Neural cell (in vitro differentiated cells): ENCODE data around the gene PEX11B. TPM values are rescaled to one million over a fixed set of nuclear protein-coding genes. Genes with fewer than 3 reads are reported as not detected.

Experiments used
- H2AFZ ChIP-seq: fragments of 200-600, 300-800 bp; sonication (generic), shearing (Covaris generic); 2 replicates; pipeline ENCODE4 v1.6.0; 2014; ENCODE audit warnings: low read depth, mild to moderate bottlenecking, antibody characterized with exemption, low read length, moderate library complexity
- H3F3A ChIP-seq: fragments of 200-600 bp; shearing (Covaris generic); 2 replicates; pipeline ENCODE4 v1.6.1; 2016; ENCODE audit warnings: mild to moderate bottlenecking, moderate library complexity, mixed read lengths, antibody characterized with exemption, low read length; ENCODE audit not compliant: insufficient read depth, poor library complexity, severe bottlenecking
- H3K27ac ChIP-seq: fragments of 200-600, 300-800 bp; sonication (generic), shearing (Covaris generic); 2 replicates; pipeline ENCODE4 v1.5.1; 2014; ENCODE audit warnings: mild to moderate bottlenecking, low read length, moderate library complexity
- H3K27me3 ChIP-seq: fragments of 300-800, 200-600 bp; sonication (generic), shearing (Covaris generic); 2 replicates; pipeline ENCODE4 v1.6.0; 2014; ENCODE audit warnings: mild to moderate bottlenecking, low read depth, low read length, moderate library complexity; ENCODE audit not compliant: insufficient read depth
- H3K36me3 ChIP-seq: fragments of 300-800, 200-600 bp; sonication (generic), shearing (Covaris generic); 2 replicates; pipeline ENCODE4 v1.5.1; 2014; ENCODE audit warnings: mild to moderate bottlenecking, antibody characterized with exemption, low read length, moderate library complexity; ENCODE audit not compliant: insufficient read depth
- H3K4me2 ChIP-seq: fragments of 300-800, 200-600 bp; sonication (generic), shearing (Covaris generic); 2 replicates; pipeline ENCODE4 v1.6.0; 2014; ENCODE audit warnings: mild to moderate bottlenecking, low read length
- H3K4me3 ChIP-seq: fragments of 300-800, 200-600 bp; sonication (generic), shearing (Covaris generic); 2 replicates; pipeline ENCODE4 v1.5.1; 2014; ENCODE audit warnings: mild to moderate bottlenecking, low read length, moderate library complexity
- H3K79me2 ChIP-seq: fragments of 200-600 bp; shearing (Covaris generic); replicated peaks from 2 replicates; pipeline ENCODE4 v1.6.0; 2014; ENCODE audit warnings: mild to moderate bottlenecking, low read length, moderate library complexity; ENCODE audit not compliant: insufficient read depth
- H3K9ac ChIP-seq: fragments of 300-800, 200-600 bp; sonication (generic), shearing (Covaris generic); 2 replicates; pipeline ENCODE4 v1.6.1; 2016; ENCODE audit warnings: mild to moderate bottlenecking, low read length, mixed read lengths
- H3K9me2 ChIP-seq: fragments of 200-600 bp; shearing (Covaris generic); 2 replicates; pipeline ENCODE4 v1.6.1; 2016; ENCODE audit warnings: mild to moderate bottlenecking, low read length, mixed read lengths; ENCODE audit not compliant: insufficient read depth
- H3K9me3 ChIP-seq: fragments of 200-600, 300-800 bp; sonication (generic), shearing (Covaris generic); 2 replicates; pipeline ENCODE4 v1.6.1; 2016; ENCODE audit warnings: mild to moderate bottlenecking, mixed run types, low read length, moderate library complexity, mixed read lengths
- H4K20me1 ChIP-seq: fragments of 200-600 bp; shearing (Covaris generic); 2 replicates; pipeline ENCODE4 v1.6.1; 2016; ENCODE audit warnings: mild to moderate bottlenecking, mixed run types; ENCODE audit not compliant: insufficient read depth
- CTCF ChIP-seq: fragments of 450-650 bp; IDR thresholded peaks from 2 replicates; pipeline ENCODE4 v1.5.1; 2014; ENCODE audit warnings: antibody characterized with exemption, mild to moderate bottlenecking, moderate library complexity; ENCODE audit not compliant: poor library complexity, severe bottlenecking
- EP300 ChIP-seq: fragments of 450-650 bp; conservative IDR thresholded peaks from 2 replicates; pipeline ENCODE4 v1.6.1; 2014; ENCODE audit warnings: antibody characterized with exemption, mild to moderate bottlenecking, moderate library complexity; ENCODE audit not compliant: poor library complexity, severe bottlenecking
- EZH2 ChIP-seq: fragments of 200-600, 300-800 bp; shearing (Covaris generic), sonication (generic); IDR thresholded peaks from 2 replicates; pipeline ENCODE4 v1.6.1; 2014; ENCODE audit warnings: antibody characterized with exemption, low read length, borderline replicate concordance, mild to moderate bottlenecking; ENCODE audit not compliant: insufficient read depth, poor library complexity, severe bottlenecking
- MXI1 ChIP-seq: fragments of 450-650 bp; conservative IDR thresholded peaks from 2 replicates; pipeline ENCODE4 v1.6.1; 2014; ENCODE audit warnings: antibody characterized with exemption, mild to moderate bottlenecking; ENCODE audit not compliant: poor library complexity, severe bottlenecking
- POLR2AphosphoS5 ChIP-seq: IDR thresholded peaks from 2 replicates; pipeline ENCODE4 v1.6.1; 2012
- RAD21 ChIP-seq: fragments of 450-650 bp; conservative IDR thresholded peaks from 2 replicates; pipeline ENCODE4 v1.6.1; 2014; ENCODE audit warnings: antibody characterized with exemption, mild to moderate bottlenecking, moderate library complexity
- SMC3 ChIP-seq: fragments of 450-650 bp; conservative IDR thresholded peaks from 2 replicates; pipeline ENCODE4 v1.6.1; 2014; ENCODE audit warnings: antibody characterized with exemption, mild to moderate bottlenecking, moderate library complexity; ENCODE audit not compliant: poor library complexity
- TAF1 ChIP-seq: IDR thresholded peaks from 2 replicates; pipeline ENCODE4 v1.6.1; 2012; ENCODE audit warnings: low read depth
- polyA plus RNA-seq: library from polyadenylated mRNA; depleted of rRNA; stranded (reverse); fragments of >200 nt; gene quantifications from 2 replicates; pipeline ENCODE4 v1.2.3, GENCODE V29; 2014
- TF ChIP-seq, protein P1 (sequence below): IDR thresholded peaks from 2 replicates; pipeline ENCODE4 v1.6.1; 2012; ENCODE audit warnings: borderline replicate concordance

The PEX11B gene
- polyA plus RNA-seq, 1 donor from 2014 or later: 52.4 TPM

GRCh38 chr1:145884675-145885074 is 33.8 kb downstream of the PEX11B start:
- H3K36me3 ChIP-seq: no peaks in the 10 kb centered on the region
- no peak for TF ChIP-seq MXI1
- H3F3A ChIP-seq: no peaks in the 10 kb centered on the region
- peaks cover 22% of the 10 kb centered on the region for H3K27me3 ChIP-seq
- H4K20me1 ChIP-seq: no peaks in the 10 kb centered on the region
- no peaks in the 10 kb centered on the region for H3K79me2 ChIP-seq
- no peak overlapping the region for H3K4me2 ChIP-seq
- no peak overlapping the region for H3K27ac ChIP-seq
- H3K9me2 ChIP-seq: no peaks in the 10 kb centered on the region
- no peak overlapping the region for H2AFZ ChIP-seq
- H3K9me3 ChIP-seq: no peaks in the 10 kb centered on the region
- no peak overlapping the region for H3K4me3 ChIP-seq
- H3K9ac ChIP-seq: no peak overlapping the region

DNA sequence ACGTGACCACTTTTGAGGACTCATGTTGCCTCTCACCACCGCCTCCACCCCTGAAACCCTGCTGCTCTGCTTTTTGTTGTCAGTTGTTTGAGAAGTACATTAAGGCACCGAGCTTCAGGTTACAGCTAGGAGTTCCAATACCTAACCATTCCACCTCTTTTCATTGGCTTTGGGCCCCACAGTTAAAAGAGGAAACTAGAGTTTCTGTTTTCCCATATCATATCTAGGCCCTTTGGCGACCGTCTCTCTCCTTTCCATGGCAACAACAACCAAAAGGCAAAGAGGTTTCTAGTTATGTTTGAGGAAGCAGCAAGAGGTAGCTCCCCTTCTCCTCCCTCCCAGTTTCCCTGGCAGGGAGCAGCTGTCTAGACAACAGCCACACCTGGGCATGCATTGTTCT is 38.7 kb downstream of the PEX11B start:
- H3K27me3 ChIP-seq: peaks cover 11% of the 10 kb centered on the region

GRCh38 chr1:145878724-145879123 is 39.8 kb downstream of the PEX11B start:
- no peaks in the 10 kb centered on the region for H3K9me2 ChIP-seq
- peaks cover 4% of the 10 kb centered on the region for H3K27me3 ChIP-seq
- no peaks in the 10 kb centered on the region for H4K20me1 ChIP-seq
- H3K9ac ChIP-seq: no peak overlapping the region
- no peak overlapping the region for H3K27ac ChIP-seq
- no peaks in the 10 kb centered on the region for H3K36me3 ChIP-seq
- H3K4me3 ChIP-seq: no peak overlapping the region
- no peaks in the 10 kb centered on the region for H3K9me3 ChIP-seq
- TF ChIP-seq TAF1: no peak
- no peak for TF ChIP-seq POLR2AphosphoS5
- no peak for TF ChIP-seq SMC3
- no peak for TF ChIP-seq EZH2
- no peak for TF ChIP-seq RAD21
- no peak for TF ChIP-seq EP300
- no peak for TF ChIP-seq CTCF
- TF ChIP-seq, protein P1, sequence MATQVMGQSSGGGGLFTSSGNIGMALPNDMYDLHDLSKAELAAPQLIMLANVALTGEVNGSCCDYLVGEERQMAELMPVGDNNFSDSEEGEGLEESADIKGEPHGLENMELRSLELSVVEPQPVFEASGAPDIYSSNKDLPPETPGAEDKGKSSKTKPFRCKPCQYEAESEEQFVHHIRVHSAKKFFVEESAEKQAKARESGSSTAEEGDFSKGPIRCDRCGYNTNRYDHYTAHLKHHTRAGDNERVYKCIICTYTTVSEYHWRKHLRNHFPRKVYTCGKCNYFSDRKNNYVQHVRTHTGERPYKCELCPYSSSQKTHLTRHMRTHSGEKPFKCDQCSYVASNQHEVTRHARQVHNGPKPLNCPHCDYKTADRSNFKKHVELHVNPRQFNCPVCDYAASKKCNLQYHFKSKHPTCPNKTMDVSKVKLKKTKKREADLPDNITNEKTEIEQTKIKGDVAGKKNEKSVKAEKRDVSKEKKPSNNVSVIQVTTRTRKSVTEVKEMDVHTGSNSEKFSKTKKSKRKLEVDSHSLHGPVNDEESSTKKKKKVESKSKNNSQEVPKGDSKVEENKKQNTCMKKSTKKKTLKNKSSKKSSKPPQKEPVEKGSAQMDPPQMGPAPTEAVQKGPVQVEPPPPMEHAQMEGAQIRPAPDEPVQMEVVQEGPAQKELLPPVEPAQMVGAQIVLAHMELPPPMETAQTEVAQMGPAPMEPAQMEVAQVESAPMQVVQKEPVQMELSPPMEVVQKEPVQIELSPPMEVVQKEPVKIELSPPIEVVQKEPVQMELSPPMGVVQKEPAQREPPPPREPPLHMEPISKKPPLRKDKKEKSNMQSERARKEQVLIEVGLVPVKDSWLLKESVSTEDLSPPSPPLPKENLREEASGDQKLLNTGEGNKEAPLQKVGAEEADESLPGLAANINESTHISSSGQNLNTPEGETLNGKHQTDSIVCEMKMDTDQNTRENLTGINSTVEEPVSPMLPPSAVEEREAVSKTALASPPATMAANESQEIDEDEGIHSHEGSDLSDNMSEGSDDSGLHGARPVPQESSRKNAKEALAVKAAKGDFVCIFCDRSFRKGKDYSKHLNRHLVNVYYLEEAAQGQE: no peak
- TF ChIP-seq MXI1: no peak
- H3F3A ChIP-seq: no peaks in the 10 kb centered on the region
- no peak overlapping the region for H3K4me2 ChIP-seq
- no peak overlapping the region for H2AFZ ChIP-seq
- H3K79me2 ChIP-seq: no peaks in the 10 kb centered on the region

More for the DNA sequence above, 38.7 kb downstream of the PEX11B start:
- Histone ChIP-seq H3F3A (no peaks in the 10 kb centered on the region), H3K9me2 (no peaks in the 10 kb centered on the region), H3K4me2 (no peak overlapping the region), H4K20me1 (no peaks in the 10 kb centered on the region), H3K36me3 (no peaks in the 10 kb centered on the region), H3K9ac (no peak overlapping the region), H3K27ac (no peak overlapping the region), H3K4me3 (no peak overlapping the region), H2AFZ (no peak overlapping the region), H3K79me2 (no peaks in the 10 kb centered on the region), H3K9me3 (no peaks in the 10 kb centered on the region)
- TF ChIP-seq, protein P1: no peak
- TF ChIP-seq RAD21: no peak
- no peak for TF ChIP-seq EZH2
- TF ChIP-seq MXI1: no peak
- no peak for TF ChIP-seq EP300
